Neuronal stem cell (in vitro differentiated cells): ENCODE results near the gene ELOVL6.

Experiments used
- DNase-seq: peaks from one replicate; pipeline ENCODE4 v3.0.0-alpha.2; 2013; ENCODE audit warnings: low spot score
- H2AFZ ChIP-seq: one replicate; pipeline ENCODE4 v1.6.1; 2013; ENCODE audit warnings: mild to moderate bottlenecking, low read length, inconsistent platforms
- H2AK5ac ChIP-seq: 2 replicates; pipeline ENCODE4 v1.6.1; 2013; ENCODE audit warnings: low read depth, mild to moderate bottlenecking, inconsistent platforms, low read length, moderate library complexity, mixed read lengths
- H2BK120ac ChIP-seq: 2 replicates; pipeline ENCODE4 v1.6.1; 2013; ENCODE audit warnings: low read depth, mild to moderate bottlenecking, inconsistent platforms, low read length, moderate library complexity, mixed read lengths
- H2BK12ac ChIP-seq: one replicate; pipeline ENCODE4 v1.6.1; 2013; ENCODE audit warnings: low read length, inconsistent platforms
- H2BK15ac ChIP-seq: 2 replicates; pipeline ENCODE4 v1.6.1; 2013; ENCODE audit warnings: mild to moderate bottlenecking, low read length, inconsistent platforms, mixed read lengths
- H2BK5ac ChIP-seq: one replicate; pipeline ENCODE4 v1.6.1; 2013; ENCODE audit warnings: inconsistent platforms, mild to moderate bottlenecking, low read length, moderate library complexity
- H3K14ac ChIP-seq: one replicate; pipeline ENCODE4 v1.6.1; 2013; ENCODE audit warnings: low read length, inconsistent platforms
- H3K18ac ChIP-seq: 2 replicates; pipeline ENCODE4 v1.6.1; 2013; ENCODE audit warnings: low read length, inconsistent platforms
- H3K23ac ChIP-seq: 2 replicates; pipeline ENCODE4 v1.6.1; 2013; ENCODE audit warnings: low read depth, mild to moderate bottlenecking, mixed read lengths, low read length, inconsistent platforms; ENCODE audit not compliant: poor library complexity
- H3K27ac ChIP-seq: replicated peaks from 3 replicates; pipeline ENCODE4 v1.5.1; 2013; ENCODE audit warnings: low read length, inconsistent platforms
- H3K27me3 ChIP-seq, 3 experiments: 2 replicates each; pipeline ENCODE4 v1.6.1; 2013; ENCODE audit warnings: low read length in 3 of 3, mild to moderate bottlenecking in 2 of 3, inconsistent platforms in 1 of 3, low read depth in 1 of 3, mixed read lengths in 1 of 3, moderate library complexity in 1 of 3; ENCODE audit not compliant: control insufficient read depth in 3 of 3, insufficient read depth in 3 of 3
- H3K36me3 ChIP-seq, 2 donors: replicated peaks in 1 of 2; 2 replicates each; pipeline ENCODE4 v1.6.1; 2013; ENCODE audit warnings: low read length in 2 of 2; ENCODE audit not compliant: control insufficient read depth in 2 of 2, insufficient read depth in 2 of 2
- H3K4ac ChIP-seq: 2 replicates; pipeline ENCODE4 v1.6.1; 2013; ENCODE audit warnings: inconsistent platforms, mild to moderate bottlenecking, low read length, moderate library complexity
- H3K4me1 ChIP-seq, 2 donors: 1 replicate in 1 of 2; 2 replicates in 1 of 2; pipeline ENCODE4 v1.6.1; 2013; ENCODE audit warnings: low read length in 2 of 2, low read depth in 1 of 2; ENCODE audit not compliant: control insufficient read depth in 2 of 2, insufficient read depth in 1 of 2
- H3K4me2 ChIP-seq: one replicate; pipeline ENCODE4 v1.6.1; 2013; ENCODE audit warnings: mild to moderate bottlenecking, low read length, inconsistent platforms; ENCODE audit not compliant: insufficient read depth, poor library complexity, severe bottlenecking
- H3K4me3 ChIP-seq, 2 donors: 2 replicates each; pipeline ENCODE4 v1.5.1; 2013; ENCODE audit warnings: low read length in 2 of 2, mild to moderate bottlenecking in 2 of 2, inconsistent platforms in 1 of 2, moderate library complexity in 1 of 2
- H3K79me1 ChIP-seq: one replicate; pipeline ENCODE4 v1.6.1; 2013; ENCODE audit warnings: low read depth, mild to moderate bottlenecking, inconsistent platforms, low read length, moderate library complexity
- H3K9ac ChIP-seq: one replicate; pipeline ENCODE4 v1.6.1; 2013; ENCODE audit warnings: mild to moderate bottlenecking, low read depth, low read length, inconsistent platforms; ENCODE audit not compliant: poor library complexity
- H3K9me3 ChIP-seq, 2 donors: replicated peaks in 1 of 2; 2 replicates each; pipeline versions ENCODE3 to v1.6.1; 2013; ENCODE audit warnings: low read length in 2 of 2, mild to moderate bottlenecking in 2 of 2, inconsistent platforms in 1 of 2, low read depth in 1 of 2, mixed read lengths in 1 of 2, moderate library complexity in 1 of 2; ENCODE audit not compliant: control insufficient read depth in 2 of 2, insufficient read depth in 1 of 2
- H4K8ac ChIP-seq: one replicate; pipeline ENCODE4 v1.6.1; 2013; ENCODE audit warnings: low read depth, mild to moderate bottlenecking, inconsistent platforms, low read length, moderate library complexity
- H4K91ac ChIP-seq: one replicate; pipeline ENCODE4 v1.6.1; 2013; ENCODE audit warnings: low read length, low read depth, mild to moderate bottlenecking, inconsistent platforms; ENCODE audit not compliant: poor library complexity
- WGBS, 2 donors: extraction: QIAGEN DNeasy Blood & Tissue Kit; methylation state at CpG; one replicate each; pipeline ENCODE4 v1.1.7; 2013; ENCODE audit warnings: missing lambda C conversion rate in 2 of 2, mixed read lengths in 1 of 2; ENCODE audit not compliant: insufficient read length in 2 of 2, insufficient replicate concordance in 1 of 2; ENCODE audit errors: extremely low coverage in 2 of 2; 5-methylcytosine and 5-hydroxymethylcytosine counted together

The ELOVL6 gene

GRCh38 chr4:110183058-110183457 is 15.4 kb downstream of the ELOVL6 start:
- Histone ChIP-seq H3K23ac (no peak overlapping the region), H3K79me1 (no peaks in the 10 kb centered on the region), H4K91ac (no peak overlapping the region), H3K18ac (no peak overlapping the region), H2BK15ac (no peak overlapping the region), H3K4me3 (no peak overlapping the region), H2BK5ac (no peak overlapping the region), H3K4me1 (peaks cover 9 to 12% of the 10 kb centered on the region in 2 donors), H3K9ac (no peak overlapping the region), H3K4ac (no peak overlapping the region), H2BK12ac (no peak overlapping the region), H3K27me3 (no peaks in the 10 kb centered on the region), H4K8ac (no peak overlapping the region), H2BK120ac (no peak overlapping the region), H2AK5ac (no peak overlapping the region), H3K4me2 (no peak overlapping the region), H3K9me3 (peaks cover 0 to 12% of the 10 kb centered on the region in 2 donors), H3K14ac (no peak overlapping the region), H3K27ac (no peak overlapping the region), H3K36me3 (peaks cover 5 to 98% of the 10 kb centered on the region in 2 donors), H2AFZ (no peak overlapping the region)
- no peak for DNase-seq
- WGBS, 2 donors: no CpG with 5 or more reads among the region's 5 CpGs

GRCh38 chr4:110181890-110182289 is 16.5 kb downstream of the ELOVL6 start:
- no CpG with 5 or more reads among the region's 3 CpGs for WGBS, 2 donors
- Histone ChIP-seq H3K36me3 (peaks cover 10 to 98% of the 10 kb centered on the region in 2 donors), H3K79me1 (no peaks in the 10 kb centered on the region), H3K4me3 (no peak overlapping the region), H2BK12ac (no peak overlapping the region), H3K9ac (no peak overlapping the region), H3K18ac (no peak overlapping the region), H4K8ac (no peak overlapping the region), H3K4ac (no peak overlapping the region), H2AFZ (no peak overlapping the region), H3K27ac (no peak overlapping the region), H3K27me3 (no peaks in the 10 kb centered on the region), H3K9me3 (peaks cover 0 to 12% of the 10 kb centered on the region in 2 donors), H3K23ac (no peak overlapping the region), H3K4me2 (no peak overlapping the region), H2BK15ac (no peak overlapping the region), H2BK120ac (no peak overlapping the region), H3K4me1 (peaks cover 9 to 12% of the 10 kb centered on the region in 2 donors), H3K14ac (no peak overlapping the region), H2BK5ac (no peak overlapping the region), H2AK5ac (no peak overlapping the region), H4K91ac (no peak overlapping the region)
- DNase-seq: no peak

GRCh38 chr4:110175634-110176033 is 22.8 kb downstream of the ELOVL6 start:
- H2BK12ac ChIP-seq: no peak overlapping the region

GRCh38 chr4:110172972-110173371 is 25.4 kb downstream of the ELOVL6 start:
- Histone ChIP-seq H3K23ac (no peak overlapping the region), H3K4me2 (no peak overlapping the region), H2BK5ac (no peak overlapping the region), H3K4me3 (no peak overlapping the region), H3K27ac (no peak overlapping the region), H2BK12ac (no peak overlapping the region), H2AK5ac (no peak overlapping the region), H3K18ac (no peak overlapping the region), H4K8ac (no peak overlapping the region), H3K9ac (no peak overlapping the region), H2AFZ (no peak overlapping the region), H4K91ac (no peak overlapping the region), H2BK15ac (no peak overlapping the region), H3K4ac (no peak overlapping the region), H2BK120ac (no peak overlapping the region), H3K14ac (no peak overlapping the region), H3K79me1 (peaks cover 2% of the 10 kb centered on the region), H3K4me1 (no peaks in the 10 kb centered on the region), H3K36me3 (peaks cover 19 to 92% of the 10 kb centered on the region in 2 donors), H3K9me3 (peaks cover 0 to 3% of the 10 kb centered on the region in 2 donors), H3K27me3 (no peaks in the 10 kb centered on the region)
- WGBS, 2 donors: no CpG with 5 or more reads among the region's 1 CpG
- DNase-seq: no peak

More at GRCh38 chr4:110175634-110176033, 22.8 kb downstream of the ELOVL6 start:
- Histone ChIP-seq H3K4me3 (no peak overlapping the region), H2BK120ac (no peak overlapping the region), H3K9ac (no peak overlapping the region), H3K4me2 (no peak overlapping the region), H3K9me3 (peaks cover 0 to 9% of the 10 kb centered on the region in 2 donors), H2BK15ac (no peak overlapping the region), H3K18ac (no peak overlapping the region), H2BK5ac (no peak overlapping the region), H2AFZ (no peak overlapping the region), H4K91ac (no peak overlapping the region), H3K14ac (no peak overlapping the region), H3K27ac (no peak overlapping the region), H4K8ac (no peak overlapping the region), H3K23ac (no peak overlapping the region), H3K36me3 (peaks cover 19 to 94% of the 10 kb centered on the region in 2 donors), H3K79me1 (peaks cover 2% of the 10 kb centered on the region), H2AK5ac (no peak overlapping the region), H3K4me1 (no peaks in the 10 kb centered on the region), H3K4ac (no peak overlapping the region), H3K27me3 (no peaks in the 10 kb centered on the region)
- DNase-seq: no peak
